ENCODE results near the gene GLRX2.

Gene GLRX2

DNA sequence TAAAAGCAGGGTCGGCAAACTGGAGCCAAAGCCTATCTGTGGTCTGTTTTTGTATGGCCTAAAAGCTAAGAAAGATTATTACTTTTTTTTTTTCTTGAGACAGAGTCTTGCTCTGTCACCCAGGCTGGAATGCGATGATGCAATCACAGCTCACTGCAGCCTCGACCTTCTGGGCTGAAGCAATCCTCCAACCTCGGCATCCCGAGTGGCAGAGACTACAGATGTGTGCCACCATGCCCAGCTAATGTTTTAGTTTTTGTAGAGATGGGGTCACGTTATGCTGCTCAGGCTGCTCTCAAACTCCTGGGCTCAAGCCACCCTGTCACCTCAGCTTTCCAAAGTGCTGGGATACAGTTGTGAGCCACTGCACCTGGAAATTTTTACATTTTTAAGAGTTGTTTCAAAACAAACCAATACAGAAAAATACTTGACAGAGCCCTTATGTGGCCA lies 6.5 kb upstream of the GLRX2 start:
- DNase-seq = no peak

- DNase-seq = no peak
These were observed 5.7 kb upstream of the GLRX2 start for GRCh38 chr1:193110864-193111263.

DNA sequence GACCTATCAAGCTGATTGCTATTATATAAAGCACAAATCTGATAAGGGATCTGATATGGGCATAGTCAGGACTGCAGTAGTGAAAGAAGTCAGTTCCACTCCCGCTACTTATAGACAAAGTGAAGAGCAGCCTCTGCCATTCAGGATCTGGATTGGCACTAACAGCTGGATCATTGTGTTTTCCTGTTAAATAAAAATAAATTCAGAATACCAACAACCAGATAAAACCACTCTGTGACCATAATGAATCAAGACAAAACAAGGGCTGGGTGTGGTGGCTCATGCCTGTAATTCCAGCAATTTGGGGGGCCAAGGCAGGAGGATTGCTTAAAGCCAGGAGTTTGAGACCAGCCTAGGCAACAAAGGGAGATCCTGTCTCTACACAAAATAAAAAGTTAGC lies 5.0 kb upstream of the GLRX2 start:
- DNase-seq = no peak

- no peak for DNase-seq
These were observed 4.4 kb upstream of the GLRX2 start for GRCh38 chr1:193109619-193110018.

GRCh38 chr1:193108471-193108870 lies 3.3 kb upstream of the GLRX2 start:
- no peak for DNase-seq

DNA sequence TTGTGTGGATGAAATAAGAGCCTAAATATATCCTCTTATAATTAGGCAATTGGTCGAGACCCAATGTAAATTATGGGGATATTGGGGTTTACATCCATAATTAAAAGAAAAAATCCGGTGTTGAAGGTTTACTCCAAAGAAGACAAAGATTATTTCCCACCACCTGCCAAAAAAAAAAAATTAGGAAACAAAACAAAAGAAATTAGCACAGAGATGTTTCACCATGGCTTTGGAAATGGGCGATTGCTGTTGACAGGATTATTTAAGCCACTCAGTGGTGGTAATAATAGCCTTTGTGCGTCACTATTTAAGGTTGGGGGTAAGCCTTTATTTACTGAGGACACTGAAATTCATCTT lies 585 bp upstream of the GLRX2 start:
- no peak for DNase-seq

GRCh38 chr1:193104502-193104906 lies 710 bp downstream of the GLRX2 start:
- no peak for DNase-seq

DNA sequence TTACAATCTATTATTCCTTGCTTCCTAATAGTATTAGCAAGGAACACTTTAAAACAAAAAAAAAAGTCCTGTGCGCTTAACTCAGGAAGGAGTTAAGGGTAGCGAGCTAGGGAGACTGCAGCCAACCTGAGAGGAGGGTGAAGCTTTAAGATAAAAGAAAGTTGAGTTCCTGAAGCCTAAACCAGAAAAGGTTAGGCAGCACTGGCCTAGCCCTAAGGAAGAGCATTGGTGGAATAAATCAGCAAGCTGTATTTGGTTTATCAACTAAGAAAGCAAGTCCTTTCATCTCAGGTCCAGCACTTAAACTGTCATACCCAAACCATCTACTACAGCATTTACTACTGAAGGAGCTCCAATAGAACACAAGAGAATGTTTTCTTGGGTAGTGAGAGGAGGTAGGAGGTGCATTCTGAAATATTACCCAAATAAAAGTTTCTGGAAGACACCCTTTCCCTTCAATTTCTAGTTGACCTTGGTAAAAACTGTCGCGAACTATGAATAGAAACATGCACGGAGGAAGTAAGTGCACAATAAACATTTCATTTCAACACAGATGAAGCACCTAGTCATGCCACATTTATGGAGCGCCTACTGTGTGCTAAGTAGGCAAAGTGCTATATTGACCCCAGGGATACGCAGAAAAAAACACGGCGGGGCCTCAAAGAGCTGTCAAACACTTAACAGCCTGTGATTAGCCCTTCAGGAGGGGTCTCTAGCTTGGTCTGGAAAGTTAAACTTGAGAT lies 1.3 kb downstream of the GLRX2 start:
- DNase-seq = no peak

GRCh38 chr1:193102662-193103061 lies 2.6 kb downstream of the GLRX2 start:
- no peak for DNase-seq

- DNase-seq = no peak
These were observed 11.1 kb downstream of the GLRX2 start for GRCh38 chr1:193094112-193094511.

GRCh38 chr1:193090865-193091264 lies 14.3 kb downstream of the GLRX2 start:
- no peak for DNase-seq

GRCh38 chr1:193087893-193088292 lies 17.3 kb downstream of the GLRX2 start:
- DNase-seq = no peak

DNA sequence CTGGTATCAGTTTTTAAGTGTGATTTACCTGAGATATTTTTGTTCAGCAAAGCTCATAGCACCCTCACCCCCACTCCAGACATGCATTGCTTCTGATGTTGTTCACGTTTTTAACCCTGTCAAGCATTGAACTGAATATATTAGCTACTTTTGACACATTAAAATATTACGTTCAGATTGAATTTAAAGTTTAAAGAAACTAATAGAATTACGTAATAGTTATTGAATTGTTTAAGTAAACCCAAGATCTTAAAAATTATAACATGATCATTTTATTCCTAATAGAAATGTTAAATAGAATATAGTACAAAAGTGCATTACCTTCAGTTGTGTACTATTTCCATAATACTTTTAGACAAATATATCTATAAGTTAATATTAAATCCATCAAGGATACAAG lies 18.9 kb downstream of the GLRX2 start:
- DNase-seq = no peak

DNA sequence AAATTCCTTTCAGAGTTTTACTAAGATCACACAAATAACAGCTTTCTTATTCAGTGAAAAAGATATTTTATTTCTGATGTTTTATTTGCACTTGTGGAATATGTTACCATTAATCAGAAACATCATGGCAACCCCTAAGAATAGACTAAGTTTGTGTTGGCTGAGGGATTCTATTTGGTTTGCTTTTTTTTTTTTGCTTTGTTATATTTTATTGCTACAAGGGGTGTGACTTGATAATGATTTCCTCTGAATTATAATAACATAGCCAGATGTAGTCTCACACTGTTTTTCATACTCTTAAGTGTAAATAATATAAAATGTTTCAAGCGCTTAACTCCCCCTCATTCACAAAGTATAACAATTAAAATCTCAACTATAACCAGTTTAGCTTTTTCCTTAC lies 20.0 kb downstream of the GLRX2 start:
- DNase-seq = no peak

- no peak for DNase-seq
These were observed 21.7 kb downstream of the GLRX2 start for GRCh38 chr1:193083365-193084088.

DNA sequence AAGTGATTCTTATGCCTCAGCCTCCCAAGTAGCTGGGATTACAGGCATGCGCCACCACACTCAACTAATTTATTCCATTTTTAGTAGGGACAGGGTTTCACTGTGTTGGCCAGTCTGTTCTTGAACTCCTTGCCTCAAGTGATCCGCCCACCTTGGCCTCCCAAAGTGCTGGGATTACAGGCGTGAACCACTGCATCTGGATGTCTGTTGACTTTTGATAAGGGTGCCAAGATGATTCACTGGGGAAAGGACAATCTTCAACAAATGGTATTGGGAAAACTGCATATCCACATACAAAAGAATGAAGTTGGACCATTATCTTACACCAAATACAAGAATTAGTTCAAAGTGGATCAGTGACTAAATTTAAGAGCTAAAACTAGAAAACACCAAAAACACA lies 26.0 kb downstream of the GLRX2 start:
- DNase-seq = no peak

- DNase-seq = no peak
These were observed 27.2 kb downstream of the GLRX2 start for GRCh38 chr1:193077991-193078390.

DNA sequence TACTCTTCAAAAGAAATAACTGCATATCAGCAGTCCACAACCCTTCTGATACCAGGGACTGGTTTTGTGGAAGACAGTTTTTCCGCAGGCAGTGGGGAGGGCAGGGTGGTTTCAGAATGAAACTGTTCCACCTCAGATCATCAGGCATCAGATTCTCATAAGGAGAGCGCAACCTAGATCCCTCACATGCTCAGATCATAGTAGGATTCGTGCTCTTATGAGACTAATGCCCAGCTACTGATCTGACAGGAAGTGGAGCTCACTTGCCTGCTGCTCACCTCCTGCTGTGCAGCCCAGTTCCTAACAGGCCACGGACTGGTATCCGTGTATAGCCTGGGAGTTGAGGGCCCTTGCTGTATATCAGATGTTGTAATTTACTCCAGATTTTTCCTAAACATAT lies 34.3 kb downstream of the GLRX2 start:
- DNase-seq = no peak

DNA sequence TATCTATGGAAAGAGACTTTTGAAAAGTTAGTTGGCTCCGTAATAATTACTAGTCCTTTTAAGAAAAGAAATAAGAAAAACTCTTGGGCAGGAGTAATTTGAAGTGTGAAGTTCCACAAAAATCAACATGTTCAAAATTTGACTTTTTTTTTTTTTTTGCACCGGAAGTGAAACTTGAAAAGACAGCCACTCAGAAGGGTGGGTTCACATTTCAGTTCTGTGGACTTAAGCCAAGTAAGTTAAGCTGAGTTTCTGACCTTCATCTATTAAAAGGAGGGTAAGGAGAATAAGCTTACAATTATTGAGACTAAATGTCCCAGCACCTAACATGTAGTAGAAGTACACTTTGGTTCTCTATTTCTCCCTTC lies 34.8 kb downstream of the GLRX2 start:
- no peak for DNase-seq

DNA sequence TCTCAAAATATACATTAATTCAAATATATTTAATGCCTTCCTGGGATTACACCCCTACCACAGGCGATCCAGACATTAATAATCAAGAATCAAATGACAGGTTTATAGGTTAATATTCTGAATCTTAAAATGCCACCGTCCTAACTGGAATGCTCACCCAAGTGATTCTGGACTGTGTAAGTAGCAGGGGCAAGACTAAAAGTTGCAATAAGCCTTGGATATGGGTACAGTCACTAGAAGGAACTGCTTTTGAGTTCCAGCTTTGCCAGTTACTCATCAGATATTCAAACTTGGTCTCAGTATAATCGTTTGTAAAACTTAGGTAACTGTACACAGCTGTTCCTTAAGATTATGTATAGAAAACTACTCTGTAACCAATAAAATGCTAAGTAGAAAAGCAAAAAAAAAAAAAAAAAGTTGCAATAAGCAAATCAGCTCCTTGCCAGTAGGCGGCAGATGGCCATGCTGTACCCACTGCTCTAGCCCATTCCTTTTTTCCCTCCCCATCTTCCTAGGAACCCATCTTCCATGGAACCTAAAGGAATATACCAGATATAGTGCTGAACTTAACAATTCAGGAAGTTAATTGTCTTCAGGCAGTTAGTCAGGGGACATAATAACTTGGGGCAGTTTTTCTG lies 35.3 kb downstream of the GLRX2 start:
- DNase-seq = peak; percentile 6

DNA sequence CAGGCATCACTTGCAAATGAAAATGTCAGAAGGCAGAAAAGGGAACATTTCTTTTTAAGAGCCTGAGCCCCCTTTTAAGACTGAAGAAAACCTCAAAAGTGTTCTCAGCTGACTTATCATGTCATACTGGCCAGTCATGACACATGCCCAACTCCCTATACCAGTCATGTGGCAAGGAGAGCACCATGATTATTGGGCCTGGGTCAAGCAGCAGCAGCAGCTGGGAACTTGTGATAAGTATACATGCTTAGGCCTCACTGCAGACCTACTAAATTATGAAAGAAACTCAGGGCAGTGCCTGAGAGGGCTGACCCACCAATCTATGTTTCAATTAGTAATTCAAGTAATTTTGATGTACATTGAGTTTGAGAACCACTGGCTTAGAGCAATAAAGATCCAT lies 37.2 kb downstream of the GLRX2 start:
- DNase-seq = no peak

DNA sequence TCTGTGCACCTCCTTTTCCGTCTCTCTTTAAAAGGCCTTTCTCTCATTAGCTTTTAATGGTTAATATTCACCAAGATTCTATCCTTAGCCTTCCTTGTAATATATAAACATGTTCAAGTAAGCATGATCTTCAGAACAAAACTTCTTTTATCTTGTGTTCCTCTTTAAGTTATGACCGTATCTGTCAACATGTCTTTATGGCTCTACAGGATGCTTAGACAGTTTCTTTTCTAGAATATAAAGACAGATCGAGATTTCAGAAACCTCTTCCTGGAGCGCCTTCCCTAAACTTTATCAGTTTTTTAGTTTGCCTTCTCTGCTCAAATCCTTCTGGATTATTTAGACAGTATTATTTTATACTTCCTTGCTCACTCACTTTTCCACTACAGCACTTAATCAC lies 38.6 kb downstream of the GLRX2 start:
- DNase-seq = no peak

DNA sequence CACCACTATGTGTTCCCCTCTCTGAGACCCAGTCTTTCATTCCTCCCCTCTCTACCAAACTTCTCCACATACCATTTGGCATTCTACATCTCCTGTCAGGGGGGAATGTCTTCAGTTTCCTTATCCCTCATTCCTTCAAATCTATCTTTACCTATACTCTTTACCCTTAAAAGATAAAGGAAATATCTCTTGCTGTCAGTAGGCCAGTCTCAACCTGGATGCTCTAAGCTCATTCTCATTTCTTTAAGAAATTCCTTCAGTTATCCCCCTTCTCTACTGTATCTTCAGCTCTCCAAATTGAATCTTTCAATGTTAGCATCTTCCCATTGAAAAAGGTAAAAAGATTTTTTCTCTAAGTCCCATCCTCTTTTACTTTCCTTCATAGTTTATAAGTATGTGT lies 39.3 kb downstream of the GLRX2 start:
- DNase-seq = no peak

DNA sequence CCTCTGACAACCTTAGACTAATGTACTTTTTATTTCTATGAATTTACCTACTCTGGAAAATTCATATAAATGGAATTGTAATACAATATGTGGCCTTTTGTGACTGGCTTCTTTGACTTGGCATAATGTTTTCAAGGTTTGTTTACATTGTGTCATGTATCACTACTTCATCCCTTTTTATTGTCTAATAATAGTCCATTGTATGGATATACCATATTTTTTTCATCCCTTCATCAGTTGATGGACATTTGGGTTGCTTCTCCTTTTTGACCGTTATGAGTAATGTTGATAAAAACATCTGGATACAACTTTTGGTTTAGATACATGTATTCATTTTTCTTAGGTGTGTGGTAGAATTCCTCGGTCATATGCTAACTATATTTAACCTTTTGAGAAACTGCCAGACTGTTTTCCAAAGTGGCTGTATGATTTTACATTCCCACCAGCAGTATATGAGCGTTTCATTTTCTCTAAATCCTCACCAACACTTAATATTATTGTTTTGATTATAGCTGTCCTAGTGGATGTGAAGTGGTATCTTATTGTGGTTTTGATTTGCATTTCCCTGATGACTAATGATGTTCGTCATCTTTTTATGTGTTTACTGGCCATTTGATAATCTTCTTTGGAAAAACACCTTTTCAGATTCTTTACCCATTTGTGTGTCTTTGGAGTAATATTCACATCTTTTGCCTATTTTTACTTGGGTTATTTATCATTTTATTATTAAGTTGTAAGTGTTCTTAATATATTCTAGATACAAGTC lies 42.3 kb downstream of the GLRX2 start:
- DNase-seq = no peak
